Neural progenitor cell (in vitro differentiated cells): ENCODE data around the gene JRKL. TPM values are rescaled to one million over a fixed set of nuclear protein-coding genes. Genes with fewer than 3 reads are reported as not detected.
"Not testable (repeated sequence)": the region's sequence is repeated elsewhere in the genome, so short reads cannot be mapped to it uniquely, and the experiment has no call there.

ENCODE experiments used
- DNase-seq: peaks from one replicate; pipeline ENCODE4 v3.0.0-alpha.2; 2016; ENCODE audit warnings: low spot score
- H2AFZ ChIP-seq: fragments of 200-600 bp; sonication (generic); replicated peaks from 2 replicates; pipeline ENCODE4 v1.6.1; 2016; ENCODE audit warnings: antibody characterized with exemption
- H3F3A ChIP-seq: fragments of 200-600 bp; sonication (generic); 2 replicates; pipeline ENCODE4 v1.6.1; 2016; ENCODE audit warnings: antibody characterized with exemption, low read depth
- H3K27ac ChIP-seq: fragments of 200-600 bp; sonication (generic); 2 replicates; pipeline ENCODE4 v1.5.1; 2016; ENCODE audit warnings: mild to moderate bottlenecking
- H3K27me3 ChIP-seq: fragments of 200-600 bp; sonication (generic); 2 replicates; pipeline ENCODE4 v1.6.1; 2016; ENCODE audit warnings: mild to moderate bottlenecking, moderate library complexity
- H3K36me3 ChIP-seq: fragments of 200-600 bp; sonication (generic); 2 replicates; pipeline ENCODE4 v1.5.1; 2016
- H3K4me1 ChIP-seq: fragments of 200-600 bp; sonication (generic); 2 replicates; pipeline ENCODE4 v1.6.1; 2016; ENCODE audit warnings: mixed run types
- H3K4me2 ChIP-seq: fragments of 200-600 bp; sonication (generic); 2 replicates; pipeline ENCODE4 v1.6.1; 2016
- H3K4me3 ChIP-seq: fragments of 200-600 bp; sonication (generic); 2 replicates; pipeline ENCODE4 v1.5.1; 2016
- H3K79me2 ChIP-seq: fragments of 200-600 bp; sonication (generic); 2 replicates; pipeline ENCODE4 v1.6.1; 2016; ENCODE audit warnings: low read depth
- H3K9ac ChIP-seq: fragments of 200-600 bp; sonication (generic); 2 replicates; pipeline ENCODE4 v1.6.1; 2016
- H3K9me3 ChIP-seq: fragments of 200-600 bp; sonication (generic); 2 replicates; pipeline ENCODE4 v1.5.1; 2016; ENCODE audit warnings: low read depth
- H4K20me1 ChIP-seq: fragments of 200-600 bp; sonication (generic); 2 replicates; pipeline ENCODE4 v1.6.1; 2016; ENCODE audit warnings: low read depth
- H3K27ac Mint-ChIP-seq: 3 replicates; pipeline ENCODE4 v1.8.0; 2021; ENCODE audit warnings: mixed read lengths
- H3K27me3 Mint-ChIP-seq: 2 replicates; pipeline ENCODE4 v1.8.0; 2022; ENCODE audit warnings: low read depth, mild to moderate bottlenecking, inconsistent platforms, moderate library complexity, mixed read lengths; ENCODE audit not compliant: insufficient read depth
- H3K36me3 Mint-ChIP-seq: 3 replicates; pipeline ENCODE4 v1.8.0; 2021; ENCODE audit warnings: mixed read lengths
- H3K4me1 Mint-ChIP-seq: 3 replicates; pipeline ENCODE4 v1.8.0; 2021; ENCODE audit warnings: mixed read lengths
- H3K4me3 Mint-ChIP-seq: 3 replicates; pipeline ENCODE4 v1.8.0; 2021; ENCODE audit warnings: mild to moderate bottlenecking, moderate library complexity, mixed read lengths
- H3K9me3 Mint-ChIP-seq: 3 replicates; pipeline ENCODE4 v1.8.0; 2020; ENCODE audit warnings: mixed read lengths
- CTCF ChIP-seq: fragments of 200-600 bp; sonication (generic); IDR thresholded peaks from 2 replicates; pipeline ENCODE4 v1.5.1; 2017; ENCODE audit warnings: antibody characterized with exemption, mild to moderate bottlenecking
- EZH2 ChIP-seq: fragments of 200-600 bp; sonication (generic); IDR thresholded peaks from 2 replicates; pipeline ENCODE4 v1.6.1; 2017; ENCODE audit warnings: antibody characterized with exemption, mild to moderate bottlenecking, moderate library complexity
- EZH2phosphoT487 ChIP-seq: fragments of 200-600 bp; sonication (generic); IDR thresholded peaks from 2 replicates; pipeline ENCODE4 v1.6.1; 2017; ENCODE audit warnings: antibody characterized with exemption
- microRNA counts: library from miRNA; unstranded; fragments of <30 nt; microRNA quantifications from one replicate; lab custom pipeline; 2016
- microRNA-seq: library from miRNA; unstranded; fragments of <30 nt; microRNA quantifications from one replicate; pipeline ENCODE4, GENCODE V29; 2016
- small RNA-seq: library from RNA; depleted of rRNA; stranded (forward); fragments of <200 nt; gene quantifications from one replicate; pipeline ENCODE3, GENCODE V24; 2015
- total RNA-seq: library from RNA; depleted of rRNA; stranded (reverse); fragments of >200 nt; gene quantifications from 2 replicates; pipeline ENCODE4 v1.2.3, GENCODE V29; 2015; ENCODE audit warnings: low replicate concordance

JRKL gene
- total RNA-seq, 1 donor from 2014 or later, result 13.4 TPM

- Histone ChIP-seq H3K79me2 (no peaks in the 10 kb centered on the region), H3K4me2 (no peak overlapping the region), H3F3A (no peaks in the 10 kb centered on the region), H3K4me1 (peaks cover 3% of the 10 kb centered on the region), H4K20me1 (no peaks in the 10 kb centered on the region), H2AFZ (no peak overlapping the region), H3K27me3 (no peaks in the 10 kb centered on the region), H3K9ac (no peak overlapping the region), H3K27ac (no peak overlapping the region), H3K9me3 (no peaks in the 10 kb centered on the region), H3K4me3 (no peak overlapping the region), H3K36me3 (no peaks in the 10 kb centered on the region)
- no peak for TF ChIP-seq CTCF
- TF ChIP-seq EZH2, result no peak
- TF ChIP-seq EZH2phosphoT487, result no peak
- DNase-seq, result no peak
- Mint-ChIP-seq H3K36me3 (peaks cover 5% of the 10 kb centered on the region), H3K4me3 (no peak overlapping the region), H3K9me3 (peaks cover 11% of the 10 kb centered on the region), H3K27ac (no peak overlapping the region), H3K4me1 (peaks cover 5% of the 10 kb centered on the region), H3K27me3 (no peaks in the 10 kb centered on the region)
Observed at GRCh38 chr11:96413408-96413807, 23.6 kb downstream of the JRKL start.

- no peak overlapping the region for H3K4me2 ChIP-seq
- DNase-seq, result no peak
- no peaks in the 10 kb centered on the region for H4K20me1 ChIP-seq
- H3K79me2 ChIP-seq, result no peaks in the 10 kb centered on the region
- peaks cover 8% of the 10 kb centered on the region for H3K4me1 ChIP-seq
- H3K27ac ChIP-seq, result no peak overlapping the region
- H3K4me1 Mint-ChIP-seq, result peaks cover 15% of the 10 kb centered on the region
- no peak overlapping the region for H3K9ac ChIP-seq
- no peaks in the 10 kb centered on the region for H3K27me3 ChIP-seq
- no peaks in the 10 kb centered on the region for H3F3A ChIP-seq
- no peak overlapping the region for H3K4me3 Mint-ChIP-seq
- no peak overlapping the region for H3K27ac Mint-ChIP-seq
- H3K27me3 Mint-ChIP-seq, result no peaks in the 10 kb centered on the region
- no peaks in the 10 kb centered on the region for H3K9me3 ChIP-seq
- H2AFZ ChIP-seq, result no peak overlapping the region
- H3K36me3 Mint-ChIP-seq, result no peaks in the 10 kb centered on the region
- peaks cover 2% of the 10 kb centered on the region for H3K9me3 Mint-ChIP-seq
- H3K36me3 ChIP-seq, result no peaks in the 10 kb centered on the region
- TF ChIP-seq EZH2, result no peak
- no peak for TF ChIP-seq EZH2phosphoT487
- no peak for TF ChIP-seq CTCF
- H3K4me3 ChIP-seq, result no peak overlapping the region
Observed at GRCh38 chr11:96424693-96425092, 34.9 kb downstream of the JRKL start.

GRCh38 chr11:96430668-96431067 lies 40.9 kb downstream of the JRKL start:
- H3K9ac ChIP-seq, result no peak overlapping the region
- H3K36me3 ChIP-seq, result no peaks in the 10 kb centered on the region
- peaks cover 6% of the 10 kb centered on the region for H3K27me3 Mint-ChIP-seq
- no peak for DNase-seq
- H3K9me3 ChIP-seq, result no peaks in the 10 kb centered on the region
- H3K4me2 ChIP-seq, result no peak overlapping the region
- H3K79me2 ChIP-seq, result no peaks in the 10 kb centered on the region
- H3K4me1 Mint-ChIP-seq, result peaks cover 8% of the 10 kb centered on the region
- no peaks in the 10 kb centered on the region for H3F3A ChIP-seq
- H3K27ac Mint-ChIP-seq, result no peak overlapping the region
- H3K27ac ChIP-seq, result no peak overlapping the region
- no peaks in the 10 kb centered on the region for H4K20me1 ChIP-seq
- H3K4me3 Mint-ChIP-seq, result no peak overlapping the region
- H3K36me3 Mint-ChIP-seq, result no peaks in the 10 kb centered on the region
- no peak overlapping the region for H3K4me3 ChIP-seq
- H3K4me1 ChIP-seq, result peaks cover 8% of the 10 kb centered on the region
- no peak overlapping the region for H2AFZ ChIP-seq
- H3K27me3 ChIP-seq, result no peaks in the 10 kb centered on the region
- H3K9me3 Mint-ChIP-seq, result peaks cover 14% of the 10 kb centered on the region
- TF ChIP-seq EZH2, result no peak
- TF ChIP-seq CTCF, result no peak
- no peak for TF ChIP-seq EZH2phosphoT487

- H3K4me2 ChIP-seq, DNase-seq, H3K27ac ChIP-seq, H3K9me3 ChIP-seq, H3K4me1 Mint-ChIP-seq, H3K27me3 ChIP-seq, H3K4me3 Mint-ChIP-seq, H3K4me3 ChIP-seq, H3K27me3 Mint-ChIP-seq, H3K36me3 ChIP-seq, H3K4me1 ChIP-seq, H4K20me1 ChIP-seq, H3K27ac Mint-ChIP-seq, H3K79me2 ChIP-seq, H2AFZ ChIP-seq, H3K9ac ChIP-seq, H3K36me3 Mint-ChIP-seq, H3F3A ChIP-seq: not testable (repeated sequence)
- H3K9me3 Mint-ChIP-seq, result peaks cover 14% of the 10 kb centered on the region
Observed at GRCh38 chr11:96432654-96433053, 42.8 kb downstream of the JRKL start.

MicroRNAs encoded within 50 kb of the gene (microRNA counts, 767-probe panel; counts per million panel counts)
- 460 counts per million, percentile 90 among the panel's probes with 10 or more counts for microRNA hsa-miR-1260b (lab: Ali Mortazavi, UCI)

Small RNA genes lying within 50 kb of the gene (microRNA-seq; reads per million reads assigned to microRNA genes)
- gene MIR1260B, result not detected

Small RNA genes lying within 50 kb of the gene (small RNA-seq; reads per million reads assigned to genes)
- not detected for gene MIR1260B

Other genes with a start within 250 kb of the JRKL start
- gene MAML2, start 46.8 kb upstream of the JRKL start, total RNA-seq, result 3.0 and 3.8 TPM in 2 replicates
- gene CCDC82, start 101 bp upstream of the JRKL start, total RNA-seq, result 32.4 and 48.3 TPM in 2 replicates